DOHH2 (cell line): ENCODE results near the gene MRPS23.

Source experiments
- H3F3A ChIP-seq: fragments of 200-600 bp; sonication (generic), shearing (Covaris generic); 2 replicates; pipeline ENCODE4 v1.6.0; 2016; ENCODE audit warnings: antibody characterized with exemption, mild to moderate bottlenecking; ENCODE audit not compliant: control insufficient read depth, insufficient read depth
- H3K27ac ChIP-seq: fragments of 200-600 bp; sonication (generic); 2 replicates; pipeline ENCODE4 v1.5.1; 2014; ENCODE audit warnings: low read depth, mild to moderate bottlenecking, low read length, moderate library complexity
- H3K27me3 ChIP-seq: fragments of 200-600 bp; sonication (generic); 2 replicates; pipeline ENCODE4 v1.6.1; 2014; ENCODE audit warnings: mild to moderate bottlenecking, low read length, mixed read lengths; ENCODE audit not compliant: control insufficient read depth
- H3K36me3 ChIP-seq: fragments of 200-600 bp; sonication (generic); 2 replicates; pipeline ENCODE4 v1.6.1; 2014; ENCODE audit warnings: mild to moderate bottlenecking, low read length, moderate library complexity, mixed read lengths; ENCODE audit not compliant: control insufficient read depth
- H3K4me1 ChIP-seq: fragments of 200-600 bp; sonication (generic); 2 replicates; pipeline ENCODE4 v1.6.1; 2014; ENCODE audit warnings: mild to moderate bottlenecking, low read length, mixed read lengths; ENCODE audit not compliant: control insufficient read depth
- H3K4me2 ChIP-seq: fragments of 200-600 bp; sonication (generic); 2 replicates; pipeline ENCODE4 v1.6.0; 2014; ENCODE audit warnings: mild to moderate bottlenecking, low read length, moderate library complexity
- H3K4me3 ChIP-seq: fragments of 200-600 bp; sonication (generic); 2 replicates; pipeline ENCODE4 v1.5.1; 2014; ENCODE audit warnings: mild to moderate bottlenecking, low read length, mixed read lengths
- H3K79me2 ChIP-seq: fragments of 200-600 bp; sonication (generic); 2 replicates; pipeline ENCODE4 v1.6.1; 2014; ENCODE audit warnings: mild to moderate bottlenecking, low read length, mixed read lengths; ENCODE audit not compliant: control insufficient read depth
- H3K9me2 ChIP-seq: fragments of 200-600 bp; sonication (generic); replicated peaks from 2 replicates; pipeline ENCODE4 v1.6.1; 2014; ENCODE audit warnings: mild to moderate bottlenecking, low read length, mixed read lengths; ENCODE audit not compliant: control insufficient read depth
- H3K9me3 ChIP-seq: fragments of 200-600 bp; sonication (generic); 2 replicates; pipeline ENCODE4 v1.6.1; 2014; ENCODE audit warnings: antibody characterized with exemption, low read length, mixed read lengths; ENCODE audit not compliant: control insufficient read depth, insufficient read depth
- H4K20me1 ChIP-seq: fragments of 200-600 bp; sonication (generic); 2 replicates; pipeline ENCODE4 v1.6.0; 2014; ENCODE audit warnings: low read depth, mild to moderate bottlenecking, antibody characterized with exemption, low read length, moderate library complexity; ENCODE audit not compliant: control insufficient read depth, insufficient read depth
- CTCF ChIP-seq: fragments of 200-600 bp; sonication (generic); IDR thresholded peaks from one replicate; pipeline ENCODE4 v1.5.1; 2014; ENCODE audit warnings: antibody characterized with exemption, mild to moderate bottlenecking, low read depth, low read length; ENCODE audit not compliant: poor library complexity, severe bottlenecking
- EZH2phosphoT487 ChIP-seq: fragments of 200-600 bp; sonication (generic); IDR thresholded peaks from 2 replicates; pipeline ENCODE4 v1.6.1; 2017; ENCODE audit warnings: borderline replicate concordance, mild to moderate bottlenecking, antibody characterized with exemption, low read length, moderate library complexity, mixed read lengths

Gene MRPS23

GRCh38 chr17:57856792-57857620, 7.2 kb upstream of the MRPS23 start:
- no peaks in the 10 kb centered on the region for H3K9me3 ChIP-seq
- H3K4me2 ChIP-seq: no peak overlapping the region
- H3K9me2 ChIP-seq: no peaks in the 10 kb centered on the region
- H3K27me3 ChIP-seq: peaks cover 39% of the 10 kb centered on the region
- no peaks in the 10 kb centered on the region for H4K20me1 ChIP-seq
- H3F3A ChIP-seq: no peaks in the 10 kb centered on the region
- no peak overlapping the region for H3K27ac ChIP-seq
- H3K4me1 ChIP-seq: peaks cover 16% of the 10 kb centered on the region
- no peak overlapping the region for H3K4me3 ChIP-seq
- no peaks in the 10 kb centered on the region for H3K79me2 ChIP-seq
- H3K36me3 ChIP-seq: no peaks in the 10 kb centered on the region
- TF ChIP-seq EZH2phosphoT487 (no peak), CTCF (no peak)

GRCh38 chr17:57855391-57856035, 5.7 kb upstream of the MRPS23 start:
- Histone ChIP-seq H3K27me3 (peaks cover 24% of the 10 kb centered on the region), H3K4me3 (no peak overlapping the region), H3K4me2 (no peak overlapping the region), H3K36me3 (no peaks in the 10 kb centered on the region), H3K79me2 (peaks cover 7% of the 10 kb centered on the region), H3F3A (no peaks in the 10 kb centered on the region), H3K9me3 (no peaks in the 10 kb centered on the region), H3K4me1 (peaks cover 16% of the 10 kb centered on the region), H3K27ac (no peak overlapping the region), H3K9me2 (no peaks in the 10 kb centered on the region), H4K20me1 (no peaks in the 10 kb centered on the region)
- TF ChIP-seq EZH2phosphoT487: no peak
- TF ChIP-seq CTCF: no peak

GRCh38 chr17:57853695-57854094, 3.9 kb upstream of the MRPS23 start:
- no peaks in the 10 kb centered on the region for H3K9me2 ChIP-seq
- H3K9me3 ChIP-seq: no peaks in the 10 kb centered on the region
- H3K27ac ChIP-seq: no peak overlapping the region
- H3K4me2 ChIP-seq: no peak overlapping the region
- peaks cover 10% of the 10 kb centered on the region for H3K36me3 ChIP-seq
- H3K4me1 ChIP-seq: peaks cover 23% of the 10 kb centered on the region
- H3K79me2 ChIP-seq: peaks cover 24% of the 10 kb centered on the region
- peaks cover 7% of the 10 kb centered on the region for H3K27me3 ChIP-seq
- H3K4me3 ChIP-seq: no peak overlapping the region
- TF ChIP-seq CTCF (no peak), EZH2phosphoT487 (no peak)
- H3F3A ChIP-seq: no peaks in the 10 kb centered on the region
- no peaks in the 10 kb centered on the region for H4K20me1 ChIP-seq
